Endometrial microvascular endothelial cells (primary cell): ENCODE results near the gene WDR90. TPM values are rescaled to one million over a fixed set of nuclear protein-coding genes. Genes with fewer than 3 reads are reported as not detected.

ENCODE experiments used
- in situ Hi-C: cut with HindIII; loops from 2 replicates; pipeline ENCODE4 v1.10.0; 2017; ENCODE audit warnings: low sequenced_read_pairs, low pct_unique_long_range_greater_than_20kb; ENCODE audit errors: inconsistent ontology term
- total RNA-seq: library from RNA; depleted of rRNA; stranded (reverse); fragments of >200 nt; gene quantifications from one replicate; pipeline ENCODE4 v1.2.3, GENCODE V29; 2015; ENCODE audit errors: inconsistent ontology term

Gene WDR90
- 39.7 TPM for total RNA-seq

GRCh38 chr16:648781-649589 is at the start of gene WDR90:
TSS of gene WDR90 (plus strand) at chr16:649365. CDS start at chr16:649417, 52 bp downstream.
- in situ Hi-C loops, result no loop called here

DNA sequence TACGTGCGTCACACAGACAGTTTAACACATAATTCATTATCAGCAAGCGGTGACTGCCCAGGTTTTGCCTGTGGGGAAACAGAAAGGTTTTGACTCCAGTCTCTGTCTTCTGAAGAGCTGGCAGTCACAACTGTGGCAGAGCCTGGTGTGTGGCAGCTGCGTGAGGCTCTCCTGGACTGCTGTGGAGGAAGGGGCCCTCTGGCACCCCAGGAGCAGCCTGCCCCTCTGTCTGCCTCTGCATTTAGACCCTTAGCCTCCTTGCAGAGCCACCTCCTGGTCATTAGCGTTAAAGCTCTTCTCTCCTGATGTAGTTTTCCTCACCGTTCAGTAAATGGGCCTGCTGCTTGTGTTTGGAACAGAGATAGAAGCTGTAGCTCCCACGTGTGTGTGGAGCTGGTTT is 48.4 kb upstream of the WDR90 start:
- in situ Hi-C loops, result no loop called here

DNA sequence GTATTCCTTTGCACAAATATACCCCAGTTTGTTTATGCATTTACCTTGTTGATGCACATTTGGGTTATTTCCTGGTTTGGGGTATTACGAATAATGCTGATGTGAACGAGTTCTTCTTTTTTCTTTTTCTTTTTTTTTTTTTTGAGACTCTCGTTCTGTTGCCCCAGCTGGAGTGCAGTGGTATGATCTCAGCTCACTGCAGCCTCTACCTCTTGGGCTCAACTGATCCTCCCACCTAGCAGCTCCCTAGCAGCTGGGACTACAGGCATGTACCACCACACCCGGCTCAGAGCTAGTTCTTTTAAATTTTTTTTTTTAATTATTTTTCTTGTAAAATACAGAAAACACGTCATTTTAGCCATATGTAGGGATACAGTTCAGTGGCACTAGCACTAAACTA is 45.2 kb upstream of the WDR90 start:
- in situ Hi-C loops, result no loop called here

DNA sequence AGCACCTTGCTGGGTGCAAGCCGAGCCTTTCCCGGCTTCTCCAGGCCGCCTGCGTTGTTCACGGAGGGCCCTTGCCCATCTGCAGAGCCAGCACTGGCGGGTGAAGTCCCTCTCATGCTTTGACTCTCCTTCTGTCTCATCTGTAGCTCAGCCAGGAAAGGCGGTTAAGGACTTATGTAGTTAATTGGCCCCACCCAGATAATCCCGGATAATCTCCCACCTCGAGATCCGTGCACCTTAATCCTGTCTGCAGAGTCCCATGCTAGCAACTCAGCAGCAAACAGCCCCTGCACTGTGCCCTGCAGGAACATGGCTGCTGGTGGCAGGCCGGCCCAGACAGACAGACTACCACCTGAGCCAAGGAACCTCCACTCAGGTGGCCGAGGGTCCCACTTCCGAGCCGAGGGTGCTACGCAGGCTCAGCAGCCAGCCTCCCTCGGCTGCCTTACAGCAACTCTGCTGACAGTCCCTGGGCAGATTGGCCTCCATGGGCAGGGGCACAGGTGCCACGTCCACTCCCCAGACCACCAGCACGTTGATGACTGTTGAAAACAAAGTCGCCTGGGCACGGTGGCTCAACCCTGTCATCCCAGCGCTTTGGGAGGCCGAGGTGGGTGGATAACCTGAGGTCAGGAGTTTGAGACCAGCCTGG is 42.4 kb upstream of the WDR90 start:
- in situ Hi-C loops, result no loop called here

DNA sequence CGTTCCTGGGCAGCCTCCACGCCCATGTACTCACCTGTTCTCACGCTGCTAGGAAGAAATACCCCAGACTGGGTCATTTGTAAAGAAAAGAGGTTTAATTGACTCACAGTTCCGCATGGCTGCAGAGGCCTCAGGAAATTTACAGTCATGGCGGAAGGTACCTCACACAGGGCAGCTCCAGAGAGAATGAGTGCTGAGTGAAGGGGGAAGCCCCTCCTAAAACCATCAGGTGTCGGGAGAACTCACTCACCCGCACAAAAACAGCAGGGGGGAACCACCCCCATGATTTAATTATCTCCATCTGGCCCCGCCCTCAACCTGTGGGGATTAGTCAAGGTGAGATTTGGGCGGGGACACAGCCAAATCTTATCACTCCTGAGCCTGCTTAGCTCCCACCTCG is 41.1 kb upstream of the WDR90 start:
- in situ Hi-C loops, result no loop called here

GRCh38 chr16:609316-609715 is 39.8 kb upstream of the WDR90 start:
- in situ Hi-C loops, result no loop called here

- in situ Hi-C loops, result no loop called here
These were observed 39.2 kb upstream of the WDR90 start for GRCh38 chr16:609984-610383.

DNA sequence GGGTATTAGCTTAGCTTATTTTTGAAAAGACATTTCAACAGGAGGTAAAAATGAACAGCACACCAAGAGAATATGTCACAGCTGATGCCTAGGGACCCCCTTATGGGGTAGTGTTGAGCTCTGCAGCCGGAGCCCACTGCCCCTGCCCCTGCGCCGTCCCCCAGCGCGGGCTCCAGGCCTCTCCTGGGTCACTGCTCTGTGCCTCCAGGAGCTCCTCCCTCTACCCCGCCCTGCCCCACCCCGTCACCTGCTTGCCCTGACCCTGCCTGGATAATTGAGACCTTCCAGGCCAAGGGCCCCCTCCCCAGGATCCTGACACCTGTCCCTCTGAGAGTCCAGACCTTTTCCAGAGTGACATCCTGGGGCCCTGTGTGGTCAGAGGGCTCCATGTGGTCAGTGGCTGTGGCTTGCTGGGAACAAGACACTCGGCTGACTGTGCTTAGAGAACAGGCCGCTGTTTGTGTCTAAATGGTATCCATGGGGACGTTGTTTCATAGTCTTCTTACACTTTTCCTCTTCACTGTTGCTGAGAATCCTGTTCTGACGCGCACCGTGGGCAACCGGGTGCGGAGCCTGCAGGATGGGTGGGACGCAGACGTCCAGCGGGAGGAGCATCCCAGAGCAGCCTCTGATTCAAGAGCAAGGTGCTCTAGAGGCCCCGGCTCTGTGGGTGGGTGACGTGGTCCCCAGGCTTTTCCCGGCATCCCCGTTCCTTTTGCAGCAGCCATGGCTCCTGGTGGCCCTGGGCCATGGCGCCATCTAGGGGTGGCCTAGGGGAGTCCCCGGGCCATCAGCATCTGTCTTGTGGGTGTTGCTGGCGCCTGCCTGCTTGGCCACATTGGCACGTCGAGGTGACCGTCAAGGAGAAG is 38.4 kb upstream of the WDR90 start:
- in situ Hi-C loops, result no loop called here

DNA sequence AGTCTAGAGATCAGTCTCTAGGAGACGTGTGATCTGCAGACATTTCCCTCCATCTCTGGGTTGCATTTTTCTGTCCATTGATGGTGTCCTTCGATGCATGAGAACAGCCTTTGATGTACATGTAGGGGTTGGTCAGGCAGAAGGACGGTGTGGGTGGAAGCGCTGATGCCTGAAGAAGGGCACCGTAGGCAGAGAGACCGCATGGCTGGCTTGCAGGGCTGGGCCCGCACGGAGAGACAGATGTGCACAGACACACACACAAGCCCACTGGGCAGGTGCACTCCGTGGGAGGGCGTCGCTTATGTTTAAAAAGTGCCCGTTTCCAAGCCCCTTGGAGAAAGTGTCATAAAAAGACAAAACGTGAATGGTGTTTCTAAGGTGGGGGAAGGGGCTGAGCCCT is 34.0 kb upstream of the WDR90 start:
- in situ Hi-C loops, result no loop called here

DNA sequence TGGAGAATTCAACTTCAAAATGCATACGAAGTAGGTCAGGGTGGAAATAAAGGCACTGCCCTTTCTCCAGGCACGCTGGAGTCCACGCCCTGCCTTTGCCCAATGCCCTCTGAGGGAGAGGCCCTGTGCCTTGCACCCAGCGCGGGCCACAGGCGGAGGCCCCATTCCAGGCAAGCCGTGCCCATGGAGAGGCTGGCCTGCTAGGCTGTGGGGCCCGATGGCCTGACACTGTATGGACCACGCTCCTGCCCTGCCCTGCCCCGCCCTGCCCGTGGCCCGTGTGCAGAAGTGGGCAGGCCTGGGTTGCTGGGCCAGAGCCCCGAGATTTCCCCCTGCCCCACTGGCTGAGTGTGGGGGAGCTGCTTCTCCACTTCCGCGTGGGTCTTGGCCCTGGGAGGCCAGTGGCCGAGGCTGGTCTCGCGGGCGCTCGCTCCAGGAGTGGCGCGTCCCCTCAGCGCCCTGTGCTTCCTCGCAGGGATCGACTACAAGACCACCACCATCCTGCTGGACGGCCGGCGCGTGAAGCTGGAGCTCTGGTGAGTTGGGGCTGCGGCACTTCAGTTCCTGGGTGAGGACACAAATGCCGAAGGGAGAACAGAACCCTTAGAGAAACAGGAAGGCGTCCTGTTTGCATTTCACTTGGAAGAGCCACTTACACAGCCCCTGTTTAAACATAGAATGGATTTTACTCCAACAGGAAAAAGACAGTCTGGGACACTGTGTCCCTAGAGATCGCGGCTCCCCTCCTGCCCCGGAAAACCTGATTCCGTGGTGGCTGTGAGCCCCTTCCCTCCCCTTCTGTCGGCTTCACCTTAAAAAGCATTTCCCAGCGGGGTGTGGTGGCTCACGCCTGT is 32.2 kb upstream of the WDR90 start:
- in situ Hi-C loops, result no loop called here

DNA sequence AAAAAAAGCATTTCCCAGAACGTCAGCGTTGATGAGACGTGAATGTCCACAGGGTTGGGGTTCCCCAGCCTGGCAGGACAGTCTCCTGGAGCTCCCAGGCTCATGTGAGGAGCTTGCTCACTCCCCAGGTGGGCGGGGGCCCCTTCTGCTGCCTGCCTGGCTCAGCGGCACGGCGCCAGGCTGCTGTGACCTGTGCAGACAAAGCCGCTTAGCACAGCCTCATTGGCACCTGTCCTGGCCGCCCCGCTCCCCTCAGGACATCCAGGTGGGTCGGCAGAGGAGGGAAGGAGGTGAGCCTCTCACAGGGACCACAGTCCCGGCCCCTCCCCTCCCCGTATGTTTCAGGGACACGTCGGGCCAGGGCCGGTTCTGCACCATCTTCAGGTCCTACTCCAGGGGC is 31.3 kb upstream of the WDR90 start:
- in situ Hi-C loops, result no loop called here

DNA sequence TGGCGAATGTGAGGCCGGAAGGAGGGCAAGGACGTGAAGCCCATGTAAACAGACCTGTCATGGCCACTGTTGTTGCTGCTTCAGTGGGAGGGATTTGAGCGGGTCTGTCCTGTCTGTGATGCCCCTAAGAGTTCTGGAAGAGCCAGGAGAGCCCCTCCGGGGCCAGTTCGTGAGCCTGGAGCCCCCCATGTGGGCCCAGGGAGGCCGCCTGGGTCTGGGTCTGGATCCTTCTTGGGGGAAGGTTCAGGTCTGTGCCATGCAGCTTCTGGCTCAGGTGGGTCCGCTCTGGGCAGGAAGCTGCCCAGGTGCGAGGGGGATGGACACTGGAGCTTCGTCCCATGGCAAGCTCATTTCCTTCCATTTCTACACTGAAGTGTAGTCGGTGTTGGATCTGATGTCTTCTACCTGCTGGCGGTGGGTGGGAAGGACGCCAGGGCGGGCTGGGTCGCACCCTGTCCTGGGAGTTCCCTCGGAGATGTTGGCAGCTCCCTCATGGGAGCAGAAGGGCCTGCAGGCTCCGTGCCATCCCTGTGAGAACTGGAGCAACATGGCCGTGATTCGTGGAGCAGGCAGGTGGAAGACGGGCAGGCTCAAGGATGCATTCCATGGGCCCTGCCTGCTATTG is 29.6 kb upstream of the WDR90 start:
- in situ Hi-C loops, result no loop called here

GRCh38 chr16:620700-621525 is 28.3 kb upstream of the WDR90 start:
- in situ Hi-C loops, result no loop called here

DNA sequence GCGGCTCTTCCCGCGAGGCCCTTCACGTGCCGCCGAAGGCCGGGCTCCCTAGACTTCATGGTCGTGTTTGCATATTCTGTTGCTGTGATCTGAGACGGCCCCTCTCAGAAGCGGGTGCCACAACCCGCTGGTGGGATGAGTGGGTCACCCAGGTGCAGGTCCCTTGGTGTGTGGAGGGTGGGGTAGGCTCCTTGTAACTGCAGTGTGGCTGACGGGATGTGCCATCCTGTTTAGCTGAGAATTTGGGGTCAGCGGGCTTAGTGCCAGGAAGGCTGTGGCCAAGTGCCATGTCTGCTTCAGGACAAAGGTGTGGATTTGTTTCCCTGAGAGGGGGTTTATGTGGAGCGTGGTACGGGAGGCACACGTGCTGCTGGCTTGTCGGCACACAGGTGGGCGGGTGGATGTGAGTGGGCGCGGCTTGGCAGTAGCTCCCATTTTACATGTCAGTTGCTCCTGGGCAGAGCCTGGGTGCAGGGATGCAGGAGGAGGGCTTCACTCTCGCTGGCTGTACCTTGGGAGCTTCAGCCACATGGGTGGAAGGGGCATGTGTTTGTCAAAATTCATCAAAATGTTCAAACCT is 27.5 kb upstream of the WDR90 start:
- in situ Hi-C loops, result no loop called here

- in situ Hi-C loops, result no loop called here
These were observed 26.3 kb upstream of the WDR90 start for GRCh38 chr16:622920-623280.

DNA sequence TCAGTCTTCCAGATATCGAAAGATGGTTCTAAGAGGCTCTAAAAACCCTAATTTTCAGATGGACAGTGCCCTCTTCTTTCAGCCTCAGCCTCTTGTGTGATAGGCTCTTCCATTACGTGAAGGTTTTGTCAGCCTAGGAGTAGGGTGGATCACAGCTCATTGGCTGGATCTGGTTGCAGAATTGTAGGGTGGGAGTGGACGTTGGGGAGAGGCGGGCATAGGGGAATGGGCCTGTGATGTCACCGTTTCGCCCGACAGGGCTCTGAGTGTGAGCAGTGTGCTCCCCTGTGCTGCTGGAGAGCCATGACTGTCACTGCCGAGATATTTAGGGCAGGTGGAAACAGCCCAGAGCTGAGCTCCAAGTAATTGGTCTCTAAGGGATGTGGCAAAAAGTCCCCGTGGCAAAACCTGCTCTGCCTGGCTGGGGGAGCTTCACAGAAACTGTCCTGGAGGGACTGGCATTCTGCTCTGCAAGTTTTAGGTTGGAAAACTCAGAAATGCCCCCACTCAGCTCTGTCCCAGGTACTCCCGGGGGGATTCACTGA is 24.6 kb upstream of the WDR90 start:
- in situ Hi-C loops, result no loop called here
